GM10266 (cell line): ENCODE data around the gene SSC5D.

Experiments used
- DNase-seq: peaks from one replicate; pipeline ENCODE4 v3.0.0; 2012; ENCODE audit errors: extremely low spot score
- TF ChIP-seq, protein P1 (sequence below): IDR thresholded peaks from 2 replicates; pipeline ENCODE4 v1.5.1; 2012; ENCODE audit warnings: mild to moderate bottlenecking, low read depth; ENCODE audit not compliant: control insufficient read depth, insufficient read depth; ENCODE audit errors: missing control alignments

Gene SSC5D

DNA sequence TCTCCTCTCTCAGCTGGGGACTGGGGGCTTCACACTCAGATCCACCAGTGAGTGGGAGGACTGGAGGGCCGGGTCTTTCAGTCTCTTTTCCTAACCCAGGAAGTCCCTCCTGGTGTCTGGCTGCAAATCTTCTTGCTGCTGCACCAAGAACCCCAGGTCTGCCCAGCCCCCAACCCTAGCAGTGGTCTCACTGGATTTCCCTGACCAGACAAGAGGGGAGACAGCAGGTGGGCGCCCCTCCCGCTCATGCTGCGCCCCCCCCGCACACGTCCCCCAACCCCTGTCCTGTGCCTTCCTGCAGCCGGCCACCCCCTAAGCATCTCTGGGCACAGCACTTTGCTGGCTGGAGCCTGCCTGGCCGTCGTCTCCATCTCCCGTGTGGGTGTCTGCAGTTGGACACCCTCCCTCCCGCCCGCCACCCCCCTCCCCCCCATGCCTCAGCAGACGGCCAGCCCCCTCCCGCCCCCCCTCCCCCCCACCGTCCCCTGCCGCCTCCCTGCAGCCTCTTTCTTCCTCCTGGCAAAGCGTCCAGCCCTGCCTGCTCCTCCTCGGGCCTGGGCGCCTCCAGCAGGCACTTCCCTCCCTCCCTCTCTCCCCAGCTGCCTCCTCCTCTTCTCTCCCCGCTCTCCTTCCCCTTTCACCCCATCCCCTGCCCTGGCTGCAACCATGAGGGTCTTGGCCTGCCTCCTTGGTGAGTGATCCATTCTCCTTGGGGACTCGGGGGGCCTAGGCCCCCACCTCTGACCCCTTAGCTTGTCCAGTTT lies at the start of gene SSC5D:
Gene SSC5D (plus strand): TSS at position 513 of the 764 bp plus-strand sequence. CDS start 154 bp downstream, at position 667.
- DNase-seq, result peak; percentile 49
- TF ChIP-seq, protein P1, sequence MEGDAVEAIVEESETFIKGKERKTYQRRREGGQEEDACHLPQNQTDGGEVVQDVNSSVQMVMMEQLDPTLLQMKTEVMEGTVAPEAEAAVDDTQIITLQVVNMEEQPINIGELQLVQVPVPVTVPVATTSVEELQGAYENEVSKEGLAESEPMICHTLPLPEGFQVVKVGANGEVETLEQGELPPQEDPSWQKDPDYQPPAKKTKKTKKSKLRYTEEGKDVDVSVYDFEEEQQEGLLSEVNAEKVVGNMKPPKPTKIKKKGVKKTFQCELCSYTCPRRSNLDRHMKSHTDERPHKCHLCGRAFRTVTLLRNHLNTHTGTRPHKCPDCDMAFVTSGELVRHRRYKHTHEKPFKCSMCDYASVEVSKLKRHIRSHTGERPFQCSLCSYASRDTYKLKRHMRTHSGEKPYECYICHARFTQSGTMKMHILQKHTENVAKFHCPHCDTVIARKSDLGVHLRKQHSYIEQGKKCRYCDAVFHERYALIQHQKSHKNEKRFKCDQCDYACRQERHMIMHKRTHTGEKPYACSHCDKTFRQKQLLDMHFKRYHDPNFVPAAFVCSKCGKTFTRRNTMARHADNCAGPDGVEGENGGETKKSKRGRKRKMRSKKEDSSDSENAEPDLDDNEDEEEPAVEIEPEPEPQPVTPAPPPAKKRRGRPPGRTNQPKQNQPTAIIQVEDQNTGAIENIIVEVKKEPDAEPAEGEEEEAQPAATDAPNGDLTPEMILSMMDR, result no peak

DNA sequence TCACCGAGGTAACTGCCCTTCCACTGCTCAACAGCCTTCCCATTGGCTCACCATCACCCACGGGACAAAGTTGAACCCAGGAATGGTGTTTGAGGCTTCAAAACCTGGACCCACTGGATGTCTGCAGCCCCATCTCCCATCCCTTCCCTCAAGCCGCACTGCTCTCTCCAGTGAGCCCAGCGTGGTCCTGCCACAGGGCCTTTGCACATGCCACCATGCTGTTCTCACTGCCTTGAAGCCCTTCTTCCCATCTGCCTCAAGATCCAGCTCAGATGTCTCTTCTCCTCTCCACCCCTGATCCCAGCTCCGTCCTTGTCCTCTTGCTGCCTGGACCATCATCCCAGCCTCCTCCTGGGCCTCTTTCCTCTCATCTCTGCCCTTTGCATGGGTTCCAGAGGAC lies 49.2 kb upstream of the SSC5D start:
- TF ChIP-seq, protein P1, result no peak

DNA sequence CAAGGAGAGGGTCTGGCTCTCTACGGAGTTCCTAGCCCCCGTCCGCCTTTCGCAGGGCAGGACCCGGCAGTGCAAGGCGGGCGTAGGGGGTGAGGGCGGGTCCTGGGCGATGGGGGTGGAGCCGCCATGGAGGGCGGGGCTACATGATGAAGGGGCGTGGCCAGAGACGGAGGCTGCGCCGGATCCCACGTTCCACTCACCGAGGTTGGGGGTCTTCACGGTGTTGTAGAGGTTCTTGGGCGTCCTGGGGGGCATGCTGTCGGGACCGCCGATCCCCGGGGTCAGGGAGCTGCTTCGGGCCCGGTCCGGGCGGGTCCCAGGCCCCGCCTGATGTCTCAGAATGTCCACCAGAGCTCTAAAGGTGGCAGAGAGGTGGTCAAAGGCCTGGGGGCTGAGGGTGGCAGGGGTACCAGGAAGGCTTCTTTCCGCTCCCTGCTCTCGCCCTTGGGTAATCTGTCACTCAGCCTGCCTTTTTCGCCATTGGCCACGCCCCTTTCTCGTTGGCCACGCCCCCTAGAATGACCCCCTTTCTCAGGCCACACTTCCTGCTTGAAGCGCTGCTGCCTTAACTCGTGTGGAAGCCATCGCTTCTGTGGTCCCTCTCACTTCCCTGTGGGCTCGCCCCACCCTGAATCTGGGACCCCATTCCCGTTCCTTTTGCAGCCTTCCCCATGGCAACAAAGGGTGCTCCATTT lies 47.7 kb upstream of the SSC5D start:
- TF ChIP-seq, protein P1, result no peak
- peak; percentile 48 for DNase-seq

More for the DNA sequence above, 49.2 kb upstream of the SSC5D start:
- DNase-seq, result no peak

DNA sequence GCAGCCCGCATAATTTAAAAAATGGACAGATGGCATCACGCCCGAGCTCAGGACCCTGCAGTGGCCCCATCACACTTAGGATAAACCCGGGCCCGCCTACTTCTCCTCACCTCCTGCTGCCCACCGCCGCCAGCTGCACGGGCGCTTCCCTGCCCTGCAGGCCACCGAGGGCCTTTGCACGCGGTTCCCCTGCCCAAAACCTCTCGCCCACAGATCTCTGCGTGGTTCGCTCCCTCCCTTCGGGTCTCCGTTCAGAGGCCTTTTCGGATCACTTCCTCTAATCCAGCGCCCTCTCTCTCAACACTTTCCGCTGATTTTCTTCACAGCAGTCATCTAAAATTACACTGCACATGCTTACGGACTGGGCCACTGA lies 46.9 kb upstream of the SSC5D start:
- TF ChIP-seq, protein P1, result no peak
- no peak for DNase-seq

DNA sequence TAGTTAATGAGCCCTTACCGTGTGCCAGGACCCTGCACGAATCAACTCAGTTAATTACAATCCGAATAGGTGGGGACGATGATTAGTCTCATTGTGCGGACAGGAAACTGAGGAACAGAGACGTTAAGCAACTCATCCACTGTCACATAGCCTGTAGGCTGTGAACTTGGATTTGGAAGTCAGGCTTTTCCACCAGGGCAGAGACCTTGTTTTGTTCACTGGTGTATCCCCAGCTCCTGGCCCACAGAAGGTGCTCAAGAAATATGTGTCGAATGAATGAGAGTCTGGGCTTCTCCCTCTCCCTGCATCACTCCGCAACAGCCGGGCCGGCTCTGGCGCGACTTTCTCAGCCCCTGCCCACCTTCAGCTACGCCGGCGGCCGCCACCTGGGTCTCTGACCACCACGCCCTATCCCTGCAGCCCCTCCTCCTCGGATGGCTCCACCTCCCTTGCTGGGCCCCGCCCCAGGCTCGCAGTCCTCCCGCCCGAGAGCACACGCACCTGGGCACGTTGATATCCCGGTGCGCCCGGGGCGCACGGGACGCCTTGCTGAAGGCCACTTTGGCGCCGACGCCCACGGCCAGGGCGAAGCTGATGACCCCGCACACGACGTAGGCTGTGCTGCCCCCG lies 46.4 kb upstream of the SSC5D start:
- DNase-seq, result no peak
- TF ChIP-seq, protein P1, result no peak

DNA sequence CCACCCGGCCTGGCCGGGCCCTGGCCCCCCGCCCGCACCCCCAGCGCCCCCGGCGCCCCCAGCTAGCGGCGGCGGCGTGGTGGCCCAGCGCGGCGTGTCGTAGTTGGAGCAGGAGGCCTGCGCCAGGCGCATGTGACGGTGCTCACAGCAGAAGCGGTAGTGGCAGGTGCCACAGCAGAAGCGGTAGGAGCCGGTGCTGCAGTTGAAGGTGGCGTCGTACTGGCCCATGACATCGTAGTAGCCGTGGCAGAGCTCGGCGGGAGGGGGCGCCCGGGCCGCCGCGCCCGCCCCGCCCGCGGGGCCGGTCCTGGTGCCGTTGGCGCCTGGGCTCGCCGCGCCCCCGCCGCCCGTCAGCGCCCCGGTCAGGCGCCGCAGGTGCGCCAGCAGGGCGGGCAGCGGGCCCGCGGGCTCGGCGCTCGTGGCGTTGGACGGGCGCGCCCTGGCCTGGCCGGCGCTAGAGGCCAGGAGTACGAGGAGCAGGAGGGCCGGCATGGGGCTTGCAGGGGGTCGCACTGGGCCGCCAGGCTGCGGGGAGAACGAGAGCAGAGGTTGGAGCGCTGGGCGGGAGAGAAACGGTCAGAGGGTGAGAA lies 45.8 kb upstream of the SSC5D start:
- TF ChIP-seq, protein P1, result no peak
- DNase-seq, result no peak
